Renal pelvis (tissue), 4 donors: ENCODE results near the gene GNG7. TPM values are rescaled to one million over a fixed set of nuclear protein-coding genes. Genes with fewer than 3 reads are reported as not detected.
"Not testable (repeated sequence)": the region's sequence is repeated elsewhere in the genome, so short reads cannot be mapped to it uniquely, and the experiment has no call there.

Experiments used
- DNase-seq: peaks from one replicate; pipeline ENCODE4 v3.0.0-alpha.2; 2013
- polyA plus RNA-seq, 3 donors: library from polyadenylated mRNA; unstranded; fragments of 120-200 nt; gene quantifications; one replicate each; pipeline ENCODE4 v1.2.1, GENCODE V29; 2013; ENCODE audit not compliant: insufficient read length in 3 of 3

GNG7 gene
- polyA plus RNA-seq, 3 donors: 6.5 to 7.3 (median 6.8) TPM

DNA sequence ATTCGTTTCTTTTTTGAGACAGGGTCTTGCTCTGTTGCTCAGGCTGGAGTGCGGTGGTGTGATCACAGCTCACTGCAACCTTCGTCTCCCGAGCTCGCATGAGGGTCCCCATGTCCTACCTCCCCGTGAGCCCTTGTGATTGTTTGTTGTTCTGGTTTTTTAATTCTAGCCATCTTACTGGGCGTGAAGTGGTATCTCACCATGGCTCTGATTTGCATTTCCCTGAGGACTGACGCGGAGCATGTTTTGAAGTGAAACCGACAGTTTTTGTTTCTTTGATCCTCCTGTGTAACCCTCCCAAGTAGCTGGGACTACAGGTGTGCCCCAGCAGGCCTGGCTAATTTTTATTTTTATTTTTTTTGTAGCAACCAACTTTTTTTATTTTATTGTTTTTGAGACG, 21.7 kb downstream of the GNG7 start:
- no peak for DNase-seq

DNA sequence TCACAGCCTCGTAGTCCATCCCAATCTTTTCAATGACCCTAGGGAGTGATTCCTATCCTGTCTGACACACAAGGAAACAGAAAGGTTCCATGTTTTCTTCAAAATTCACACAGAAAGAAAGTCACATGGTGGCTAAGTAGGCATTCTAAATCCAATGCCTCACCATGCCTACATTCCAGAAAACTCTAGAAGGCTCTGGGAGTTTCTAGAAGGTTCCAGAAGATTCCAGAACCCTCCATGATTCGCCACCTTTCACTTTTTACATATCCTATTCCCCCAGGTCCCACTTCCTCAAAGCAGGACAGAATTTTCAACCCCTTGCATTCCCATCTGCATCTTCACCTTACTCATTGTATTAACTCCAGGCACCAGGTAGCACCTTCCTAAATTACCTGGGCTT, 23.1 kb downstream of the GNG7 start:
- DNase-seq: no peak

DNA sequence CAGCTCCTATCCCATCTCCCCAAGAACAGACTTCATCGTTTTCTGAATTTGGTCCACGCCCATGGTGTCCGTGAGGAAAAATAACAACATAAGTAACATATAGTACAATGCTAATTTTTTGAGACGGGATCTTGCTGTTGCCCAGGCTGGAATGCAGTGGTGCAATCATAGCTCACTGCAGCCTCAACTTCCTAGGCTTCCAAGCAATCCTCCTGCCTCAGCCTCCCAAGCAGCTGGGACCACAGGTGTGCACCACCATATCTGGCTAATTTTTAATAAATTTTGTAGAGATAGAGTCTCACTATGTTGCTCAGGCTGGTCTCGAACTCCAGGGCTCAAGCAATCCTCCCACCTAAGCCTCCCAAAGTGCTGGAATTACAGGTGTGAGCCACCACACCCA, 23.5 kb downstream of the GNG7 start:
- DNase-seq: not testable (repeated sequence)

DNA sequence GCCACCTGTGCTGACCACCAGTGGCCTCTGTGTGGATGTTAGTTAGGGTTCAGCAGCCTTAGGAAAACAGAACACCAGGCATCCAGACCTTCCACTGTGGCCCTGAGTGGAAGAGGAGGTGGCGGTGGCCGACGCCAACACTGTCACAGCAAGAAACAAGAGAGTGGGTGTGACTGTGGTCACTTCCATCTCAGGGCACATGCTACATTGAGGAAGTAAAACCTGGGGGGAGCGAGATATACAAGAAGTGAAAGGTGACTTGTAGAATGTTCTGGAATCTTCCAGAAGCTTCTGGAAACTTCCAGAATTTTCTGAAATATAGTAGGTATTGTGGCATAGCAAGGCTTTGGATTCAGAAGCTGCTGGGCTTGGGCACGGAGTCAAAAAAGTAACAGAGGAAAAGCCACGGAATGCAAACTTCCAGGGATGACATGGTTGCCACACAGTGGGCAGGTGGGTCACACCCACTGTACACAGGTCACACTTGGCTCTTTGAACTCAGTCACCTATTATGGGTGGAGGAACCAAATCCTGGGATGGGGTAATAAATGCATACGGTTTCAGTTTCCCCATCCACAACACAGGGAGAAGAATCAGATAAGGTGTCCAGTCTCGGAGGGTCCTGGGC, 24.3 kb downstream of the GNG7 start:
- DNase-seq: no peak

DNA sequence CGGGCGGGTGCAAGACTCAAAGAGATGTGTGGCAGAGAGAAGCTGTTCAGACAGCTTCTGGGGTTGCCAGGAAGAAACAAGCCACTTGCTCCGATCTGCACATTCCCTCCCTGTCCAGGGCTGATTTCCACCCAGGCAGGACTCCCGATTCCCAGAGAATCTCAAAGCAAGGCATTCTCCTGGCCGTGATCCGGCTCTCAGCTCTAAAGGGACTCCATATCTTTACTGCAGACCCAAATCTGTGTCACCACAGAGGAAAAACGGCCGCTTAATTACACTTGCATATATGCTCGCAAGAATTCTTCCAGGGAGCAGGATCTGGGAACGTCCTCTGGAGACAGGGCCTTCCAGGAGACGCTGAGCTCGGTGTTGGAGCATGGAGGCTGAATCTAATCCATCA, 25.7 kb downstream of the GNG7 start:
- DNase-seq: no peak

DNA sequence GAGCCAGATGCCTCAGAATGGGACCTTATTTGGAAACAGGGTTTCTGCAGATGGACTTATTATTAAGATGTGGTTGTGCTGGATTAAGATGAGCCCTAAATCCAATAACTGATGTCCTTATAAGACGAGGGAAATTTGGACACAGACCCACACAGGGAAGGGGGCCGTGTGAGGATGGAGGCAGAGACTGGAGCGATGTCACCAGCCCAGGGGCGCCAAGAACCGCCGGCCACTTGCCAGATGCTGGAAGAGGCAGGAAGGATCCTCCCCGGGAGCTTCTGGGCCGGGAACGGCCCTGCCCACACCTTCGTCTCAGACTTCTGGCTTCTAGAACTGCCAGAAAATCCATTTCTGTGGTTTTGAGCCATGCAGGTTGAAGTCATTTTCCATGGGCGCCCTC, 26.6 kb downstream of the GNG7 start:
- DNase-seq: no peak

DNA sequence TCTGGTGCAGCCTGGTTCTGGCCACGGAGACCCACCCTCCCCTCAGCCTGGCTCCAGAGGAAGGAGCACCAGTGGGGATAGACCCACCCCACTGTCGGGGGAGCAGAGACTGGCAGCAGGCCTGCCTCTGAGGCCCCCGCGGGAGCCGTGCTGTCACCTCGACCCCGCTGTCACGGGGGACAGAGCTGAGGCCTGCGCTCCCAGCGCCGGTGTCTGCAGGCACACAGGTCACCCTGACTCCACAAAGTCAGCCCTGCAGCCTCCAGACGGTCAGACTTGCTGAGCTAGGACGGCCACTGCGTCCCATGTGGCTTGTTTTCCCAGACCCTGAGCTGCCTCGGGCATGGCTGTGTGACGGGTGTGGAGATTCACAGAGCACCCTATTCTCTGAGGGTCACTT, 32.3 kb downstream of the GNG7 start:
- DNase-seq: no peak

DNA sequence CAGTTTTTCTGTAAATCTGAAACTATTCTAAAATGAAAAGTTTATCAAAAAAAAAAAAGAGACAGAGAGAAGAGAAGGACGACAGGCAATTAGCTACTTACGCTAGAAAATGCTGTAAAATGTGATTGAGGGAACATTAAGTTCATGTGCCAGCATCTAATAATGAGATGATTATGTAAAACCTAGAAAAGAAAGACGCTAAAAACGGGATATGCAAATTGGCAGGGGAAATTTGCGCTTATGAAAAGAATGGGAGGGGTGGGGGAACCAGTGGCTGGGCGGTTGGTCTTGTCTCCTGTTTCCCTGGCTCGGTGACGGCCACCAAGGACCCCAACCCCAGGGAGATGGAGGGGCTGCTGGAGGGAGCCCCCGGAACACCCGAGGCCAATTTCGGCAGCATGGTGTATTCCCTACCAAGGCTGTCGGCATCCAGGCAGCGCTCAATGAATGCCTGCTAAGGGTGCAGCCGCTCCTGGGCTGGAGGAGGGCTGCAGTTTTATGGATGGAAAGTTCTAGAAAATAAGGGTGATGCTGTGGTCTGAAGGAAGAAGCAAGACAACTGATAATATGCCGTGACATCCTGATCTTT, 34.2 kb downstream of the GNG7 start:
- no peak for DNase-seq

DNA sequence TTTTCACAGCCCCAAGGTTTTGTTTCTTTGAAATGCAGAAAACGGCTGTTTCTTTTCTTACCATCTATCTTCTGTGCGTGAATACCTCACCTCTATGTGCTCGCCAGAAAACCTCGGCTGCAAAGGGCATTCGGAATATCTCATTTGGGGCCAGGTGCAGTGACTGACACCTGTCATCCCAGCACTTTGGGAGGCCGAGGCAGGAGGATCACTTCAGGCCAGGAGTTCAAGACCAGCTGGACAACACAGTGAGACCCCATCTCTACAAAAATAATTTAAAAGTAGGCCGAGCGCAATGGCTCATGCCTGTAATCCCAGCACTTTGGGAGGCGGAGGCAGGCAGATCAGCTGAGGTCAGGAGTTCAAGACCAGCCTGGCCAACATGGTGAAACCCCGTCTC, 35.1 kb downstream of the GNG7 start:
- not testable (repeated sequence) for DNase-seq

DNA sequence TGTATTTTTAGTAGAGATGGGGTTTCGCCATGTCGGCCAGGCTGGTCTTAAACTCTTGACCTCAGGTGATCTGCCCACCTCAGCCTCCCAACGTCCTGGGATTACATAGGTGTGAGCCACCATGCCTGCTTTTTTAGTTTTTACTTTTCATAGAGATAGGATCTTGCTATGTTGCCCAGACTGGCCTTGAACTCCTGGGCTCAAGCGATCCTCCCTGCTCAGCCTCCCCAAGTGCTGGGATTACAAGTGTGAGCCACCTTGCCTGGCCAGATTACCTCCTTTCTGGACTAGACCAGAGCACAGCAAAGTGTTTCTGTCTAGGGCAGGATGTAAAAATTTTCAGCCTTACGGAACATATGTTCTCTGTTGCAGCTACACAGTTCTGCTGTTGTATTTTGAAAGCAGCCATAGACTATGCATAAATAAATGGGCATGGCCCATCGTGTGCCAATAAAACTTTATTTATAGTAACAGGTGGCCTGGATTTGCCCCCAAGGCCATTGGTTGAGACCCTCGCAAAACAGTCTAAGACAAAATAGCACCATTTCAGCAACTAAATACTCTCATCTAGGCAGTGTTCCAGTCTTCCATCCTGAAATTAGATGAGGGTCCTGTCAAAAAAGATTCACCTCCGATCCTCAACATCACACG, 36.0 kb downstream of the GNG7 start:
- DNase-seq: no peak

DNA sequence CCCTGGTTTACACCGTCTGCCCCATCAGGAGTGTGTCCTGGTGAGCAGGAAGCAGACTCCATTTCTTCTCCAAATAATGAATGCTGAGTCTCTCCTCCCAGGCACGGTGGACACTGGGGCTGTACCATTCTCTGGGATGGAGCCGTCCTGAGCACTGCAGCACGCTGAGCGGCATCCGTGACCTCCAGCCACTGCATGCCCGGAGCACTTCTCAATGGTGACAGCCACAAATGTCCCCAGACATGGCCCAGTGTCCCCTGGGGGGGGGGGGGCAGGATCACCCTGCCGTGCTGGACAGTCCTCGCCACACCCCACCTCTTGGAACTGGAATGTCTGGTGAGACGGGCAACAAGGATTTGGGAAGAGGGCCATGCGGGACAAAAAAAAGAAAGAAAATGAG, 37.4 kb downstream of the GNG7 start:
- DNase-seq: no peak

DNA sequence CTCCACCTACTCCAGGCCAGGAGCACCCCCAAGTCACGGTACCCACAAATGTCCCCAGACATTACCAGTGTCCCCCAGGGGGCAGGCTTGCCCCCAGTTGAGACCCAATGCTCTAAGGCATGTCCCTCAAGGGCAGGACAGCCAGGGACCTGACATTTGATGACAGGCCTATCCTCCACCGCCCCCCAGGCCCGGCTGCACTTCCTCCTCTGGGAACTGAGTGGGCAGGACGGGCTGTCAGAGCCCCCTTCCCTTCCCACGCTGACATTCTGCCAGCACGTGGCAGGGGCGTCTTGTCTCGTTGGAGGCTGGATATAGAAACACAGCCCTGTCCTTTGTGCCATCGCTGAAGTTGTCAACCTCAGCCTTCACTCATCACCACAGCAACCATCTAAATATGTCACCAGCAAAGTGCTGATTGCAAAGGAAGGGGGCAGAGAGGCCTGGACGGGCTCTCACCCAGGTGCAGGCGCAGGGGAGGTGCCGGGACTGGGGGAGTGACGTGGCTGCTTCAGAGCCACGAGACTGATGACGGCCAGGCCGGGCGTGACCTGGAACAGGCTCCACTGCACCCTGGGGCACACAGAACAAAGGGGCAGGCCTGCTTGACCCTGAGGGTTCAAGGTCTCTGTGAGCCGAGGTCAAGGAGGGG, 38.4 kb downstream of the GNG7 start:
- DNase-seq: peak; percentile 30

DNA sequence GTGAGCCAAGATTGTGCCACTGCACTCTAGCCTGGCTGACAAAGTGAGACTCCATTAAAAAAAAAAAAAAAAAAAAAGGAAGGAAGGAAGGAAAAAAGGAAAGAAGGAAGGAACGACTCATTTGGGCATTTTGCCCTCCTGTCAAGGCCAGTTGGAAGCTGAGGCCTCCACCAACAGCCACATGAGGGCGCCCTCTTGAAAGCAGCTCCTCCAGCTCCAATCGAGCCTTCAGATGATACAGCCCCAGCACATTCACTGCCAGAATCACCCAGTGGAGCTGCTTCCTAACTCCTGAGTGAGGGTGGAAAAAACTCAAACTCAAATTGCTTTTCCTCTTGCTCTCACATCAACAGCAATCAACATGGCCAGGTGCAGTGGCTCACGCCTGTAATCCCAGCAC, 40.9 kb downstream of the GNG7 start:
- no peak for DNase-seq

DNA sequence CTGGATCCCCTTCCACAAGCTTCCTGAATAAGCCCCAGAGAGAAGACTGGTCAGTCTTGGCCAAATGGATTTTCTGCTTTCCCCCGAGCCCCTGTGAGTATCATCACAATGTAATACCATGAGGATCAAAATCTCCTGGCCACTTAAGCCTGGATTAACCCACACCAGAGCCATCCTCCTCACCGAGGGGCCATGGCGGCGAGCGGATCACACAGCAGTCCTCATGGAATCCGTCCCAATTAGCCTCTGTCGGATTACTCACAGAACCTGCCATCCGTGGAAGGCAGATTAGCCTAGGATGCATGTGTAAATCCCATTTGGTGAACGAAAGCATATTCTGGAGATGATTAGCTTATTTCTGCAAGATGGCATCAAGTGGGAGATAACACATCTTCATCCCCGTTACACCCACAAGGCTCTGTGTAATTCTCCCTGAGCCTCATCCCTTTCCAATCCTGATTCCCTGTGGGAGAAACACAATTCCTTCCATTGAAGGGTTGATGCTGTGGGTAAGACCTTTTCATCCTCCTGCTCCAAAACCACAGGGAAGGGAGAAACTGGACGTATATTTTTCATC, 42.5 kb downstream of the GNG7 start:
- DNase-seq: no peak

DNA sequence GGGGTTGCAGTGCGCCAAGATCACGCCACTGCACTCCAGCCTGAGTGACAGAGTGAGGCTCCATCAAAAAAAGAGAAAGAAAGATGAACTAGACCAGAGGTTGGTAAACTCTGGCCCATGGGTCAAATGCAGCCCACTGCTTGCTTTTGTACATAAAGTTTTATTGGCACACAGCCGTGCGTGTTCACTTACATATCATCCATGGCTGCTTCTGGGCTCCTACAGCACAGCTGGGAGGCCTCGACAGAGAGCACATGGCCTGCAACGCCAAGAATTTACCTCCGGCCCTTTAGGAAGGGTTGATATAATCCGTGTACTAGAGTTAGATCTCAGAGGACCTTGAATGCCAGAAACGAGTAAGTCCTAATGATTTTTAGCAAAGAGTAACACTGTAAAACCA, 46.0 kb downstream of the GNG7 start:
- DNase-seq: no peak

DNA sequence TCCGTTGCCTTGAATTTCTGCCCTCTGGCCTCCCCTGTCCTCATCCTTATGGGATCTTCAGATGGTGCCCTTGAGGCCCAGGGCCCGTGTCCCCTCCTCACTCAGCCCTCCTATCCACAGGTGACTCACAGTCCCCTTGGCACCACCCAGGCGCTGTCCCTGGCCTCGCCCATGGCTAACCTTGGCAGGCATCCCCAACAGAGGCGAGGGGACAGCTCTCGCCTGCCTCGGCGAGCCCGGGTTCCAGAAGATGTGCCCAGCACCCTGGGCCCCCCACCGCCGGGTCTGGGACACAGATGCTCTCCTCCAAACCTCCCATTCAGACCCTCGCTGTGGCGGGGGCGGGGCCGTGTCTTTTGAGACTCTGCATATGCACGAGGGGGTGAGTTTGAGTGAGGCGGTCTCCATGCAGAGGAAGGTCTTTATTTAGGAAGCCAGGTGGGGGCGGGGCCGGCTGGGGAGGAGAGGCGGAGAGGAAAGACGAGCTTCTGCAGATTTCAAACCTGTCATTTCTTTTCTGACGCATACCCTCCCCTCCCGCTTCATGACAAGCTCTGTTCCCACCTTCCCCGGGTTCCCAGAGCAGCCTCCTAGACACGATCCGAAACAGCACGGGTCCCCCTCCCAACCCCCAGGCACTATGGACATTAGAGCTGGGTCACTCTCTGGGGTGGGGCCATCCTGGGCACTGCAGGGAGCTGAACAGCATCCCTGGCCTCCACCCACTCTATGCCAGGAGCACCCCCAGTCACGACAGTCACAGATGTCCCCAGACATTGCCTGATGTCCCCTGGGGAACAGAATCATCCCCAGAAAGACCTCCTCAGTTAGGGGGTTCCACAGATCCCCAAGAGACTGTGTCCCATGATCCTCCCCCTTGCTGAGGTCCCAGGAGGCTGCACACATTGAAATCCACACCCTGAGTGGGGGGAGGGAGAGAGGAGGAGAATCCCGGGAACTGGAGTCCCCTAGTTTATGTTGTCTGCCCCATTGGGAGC, 48.5 kb downstream of the GNG7 start:
- DNase-seq: no peak

DNA sequence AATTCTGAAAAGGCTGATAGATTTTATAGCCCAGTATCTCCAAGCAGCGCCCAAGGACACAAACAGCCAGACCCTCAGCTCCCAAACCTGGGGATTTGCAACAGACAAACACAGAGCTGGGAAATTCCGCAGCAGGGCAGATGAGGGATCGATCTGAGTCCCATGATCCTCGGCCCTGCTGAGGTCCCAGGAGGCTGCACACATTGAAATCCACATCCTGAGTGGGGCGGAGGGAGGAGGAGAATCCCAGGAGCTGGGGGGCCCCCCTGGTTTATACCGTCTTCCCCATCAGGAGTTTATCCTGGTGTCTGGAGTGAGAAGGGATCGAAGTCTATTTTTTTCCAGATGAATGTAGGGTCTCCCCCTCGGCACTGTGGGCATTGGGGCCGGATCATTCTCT, 49.3 kb downstream of the GNG7 start:
- DNase-seq: no peak

DNA sequence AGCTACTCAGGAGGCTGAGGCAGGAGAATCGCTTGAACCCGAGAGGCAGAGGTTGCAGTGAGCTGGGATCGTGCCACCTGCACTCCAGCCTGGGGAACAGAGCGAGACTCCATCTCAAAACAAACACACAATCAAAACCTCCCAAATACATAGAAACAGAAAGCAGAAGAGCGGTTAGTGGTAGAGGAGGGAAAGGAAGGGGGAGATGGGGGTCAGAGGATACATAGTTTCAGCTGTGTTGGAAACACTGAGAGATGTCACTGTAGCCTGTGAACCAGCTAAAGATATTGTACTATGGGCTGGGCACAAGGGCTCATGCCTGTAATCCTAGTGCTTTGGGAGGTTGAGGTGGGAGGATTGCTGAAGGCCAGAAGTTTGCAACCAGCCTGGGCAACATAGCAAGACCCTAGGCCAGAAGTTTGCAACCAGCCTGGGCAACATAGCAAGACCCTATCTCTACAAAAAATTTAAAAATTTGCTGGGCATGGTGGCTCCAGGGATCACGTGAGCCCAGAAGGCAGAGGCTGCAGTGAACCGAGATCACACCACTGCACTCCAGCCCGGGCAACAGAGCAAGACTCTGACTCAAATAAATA, 49.9 kb downstream of the GNG7 start:
- DNase-seq: no peak

DNA sequence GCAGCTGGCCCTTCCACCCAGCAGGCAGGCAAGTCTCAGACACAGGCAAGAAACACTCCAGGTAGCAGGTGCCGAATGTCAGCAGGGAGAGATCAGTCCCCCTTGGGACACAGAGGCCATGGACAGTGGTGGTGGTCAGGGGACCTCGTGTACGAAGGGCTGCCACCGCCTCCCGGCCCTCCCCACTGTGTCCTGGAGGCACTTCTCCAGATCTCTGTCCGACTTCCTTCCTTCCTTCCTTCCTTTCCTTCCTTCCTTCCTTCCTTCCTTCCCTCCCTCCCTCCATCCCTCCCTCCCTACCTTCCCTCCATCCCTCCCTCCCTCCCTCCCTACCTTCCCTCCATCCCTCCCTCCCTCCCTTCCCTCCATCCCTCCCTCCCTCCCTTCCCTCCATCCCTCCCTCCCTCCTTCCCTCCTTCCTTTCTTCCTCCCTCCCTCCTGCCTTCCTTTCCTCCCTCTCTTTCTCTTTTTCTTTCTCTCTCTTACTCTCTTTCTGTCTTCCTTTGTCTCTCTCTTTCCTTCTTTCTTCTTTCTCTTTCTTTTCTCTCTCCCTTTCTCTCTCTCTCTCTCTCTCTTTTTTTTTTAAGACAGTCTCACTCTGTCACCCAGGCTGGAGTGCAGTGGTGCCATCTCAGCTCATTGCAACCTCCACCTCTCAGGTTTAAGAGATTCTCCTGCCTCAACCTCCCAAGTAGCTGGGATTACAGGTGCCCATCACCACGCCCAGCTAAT, 51.3 kb downstream of the GNG7 start:
- not testable (repeated sequence) for DNase-seq

DNA sequence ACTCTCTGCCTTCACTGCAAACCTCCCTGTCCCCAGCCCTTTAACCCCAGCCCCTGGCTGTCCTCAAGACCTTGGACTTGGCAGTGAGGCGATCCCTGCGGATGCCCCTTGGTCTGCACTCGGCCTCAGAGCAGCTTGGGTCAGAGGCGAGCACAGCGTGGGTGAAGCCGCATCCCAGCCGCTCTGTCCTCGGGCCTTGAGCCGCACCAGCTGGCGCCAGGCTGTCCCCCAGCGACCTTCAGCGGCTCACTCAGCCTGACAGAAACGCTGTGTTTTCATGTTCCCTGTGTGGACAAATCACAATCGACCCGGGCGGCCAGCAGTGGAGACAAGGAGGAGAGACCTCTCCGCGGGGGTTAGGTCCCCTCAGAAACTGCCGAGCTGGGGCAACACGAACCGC, 52.0 kb downstream of the GNG7 start:
- DNase-seq: peak; percentile 42
